GM19240 (cell line): ENCODE measurements around the gene PTPRT.

Experiments
- DNase-seq: peaks from one replicate; pipeline ENCODE4 v3.0.0; 2011; ENCODE audit warnings: low spot score; ENCODE audit not compliant: insufficient read length

Gene PTPRT

GRCh38 chr20:42844751-42845150, 345.0 kb downstream of the PTPRT start:
- DNase-seq = no peak

- DNase-seq = no peak
These were observed 352.2 kb downstream of the PTPRT start for GRCh38 chr20:42837456-42837855.

GRCh38 chr20:42836339-42836738, 353.4 kb downstream of the PTPRT start:
- DNase-seq = no peak

- DNase-seq = no peak
These were observed 381.8 kb downstream of the PTPRT start for GRCh38 chr20:42807876-42808275.

GRCh38 chr20:42795111-42795695, 394.5 kb downstream of the PTPRT start:
- DNase-seq = no peak

GRCh38 chr20:42792052-42792451, 397.7 kb downstream of the PTPRT start:
- DNase-seq = no peak

- DNase-seq = no peak
These were observed 399.6 kb downstream of the PTPRT start for GRCh38 chr20:42790111-42790510.

GRCh38 chr20:42788707-42789106, 401.0 kb downstream of the PTPRT start:
- no peak for DNase-seq

GRCh38 chr20:42785041-42785440, 404.7 kb downstream of the PTPRT start:
- DNase-seq = no peak

GRCh38 chr20:42779216-42779615, 410.5 kb downstream of the PTPRT start:
- no peak for DNase-seq

- no peak for DNase-seq
These were observed 413.8 kb downstream of the PTPRT start for GRCh38 chr20:42775866-42776265.

- DNase-seq = no peak
These were observed 414.7 kb downstream of the PTPRT start for GRCh38 chr20:42775037-42775436.

GRCh38 chr20:42763015-42763414, 426.7 kb downstream of the PTPRT start:
- DNase-seq = no peak

- no peak for DNase-seq
These were observed 432.7 kb downstream of the PTPRT start for GRCh38 chr20:42756991-42757390.

GRCh38 chr20:42754706-42755105, 435.0 kb downstream of the PTPRT start:
- DNase-seq = no peak

GRCh38 chr20:42752620-42753019, 437.1 kb downstream of the PTPRT start:
- no peak for DNase-seq

GRCh38 chr20:42749556-42749955, 440.1 kb downstream of the PTPRT start:
- DNase-seq = no peak

- DNase-seq = no peak
These were observed 441.8 kb downstream of the PTPRT start for GRCh38 chr20:42747765-42748411.

- DNase-seq = no peak
These were observed 444.8 kb downstream of the PTPRT start for GRCh38 chr20:42744756-42745465.

- no peak for DNase-seq
These were observed 446.8 kb downstream of the PTPRT start for GRCh38 chr20:42742926-42743325.

GRCh38 chr20:42741906-42742305, 447.8 kb downstream of the PTPRT start:
- no peak for DNase-seq

GRCh38 chr20:42740226-42740870, 449.4 kb downstream of the PTPRT start:
- DNase-seq = no peak
